Osteoblast (primary cell): Measurements from ENCODE around the gene SLMAP. TPM values are rescaled to one million over a fixed set of nuclear protein-coding genes. Genes with fewer than 3 reads are reported as not detected.

Experiments
- DNase-seq: peaks from one replicate; pipeline ENCODE4 v3.0.0; 2011; ENCODE audit warnings: low spot score, mixed read lengths; ENCODE audit not compliant: insufficient read length; ENCODE audit errors: missing footprints
- H2AFZ ChIP-seq: 2 replicates; pipeline ENCODE4 v1.6.0; 2011; ENCODE audit warnings: mild to moderate bottlenecking, low read length
- H3K27ac ChIP-seq: 2 replicates; pipeline ENCODE4 v1.5.1; 2011; ENCODE audit warnings: mild to moderate bottlenecking, low read depth, low read length, moderate library complexity
- H3K27me3 ChIP-seq: 2 replicates; pipeline ENCODE4 v1.6.0; 2012; ENCODE audit warnings: mild to moderate bottlenecking, control low read depth, inconsistent platforms, low read length, moderate library complexity; ENCODE audit not compliant: insufficient read depth
- H3K36me3 ChIP-seq: 2 replicates; pipeline ENCODE4 v1.5.1; 2011; ENCODE audit warnings: mild to moderate bottlenecking, low read length, control low read depth, moderate library complexity; ENCODE audit not compliant: insufficient read depth
- H3K4me1 ChIP-seq: 2 replicates; pipeline ENCODE4 v1.5.1; 2011; ENCODE audit warnings: mild to moderate bottlenecking, low read length, control low read depth, moderate library complexity; ENCODE audit not compliant: insufficient read depth
- H3K4me2 ChIP-seq: 2 replicates; pipeline ENCODE4 v1.6.0; 2011; ENCODE audit warnings: mild to moderate bottlenecking, low read length; ENCODE audit not compliant: insufficient read depth
- H3K4me3 ChIP-seq: fragments of 200-600 bp; sonication (generic); 3 replicates; pipeline ENCODE4 v1.5.1; 2012; ENCODE audit warnings: mild to moderate bottlenecking, low read length, inconsistent platforms; ENCODE audit not compliant: insufficient read depth
- H3K79me2 ChIP-seq: 2 replicates; pipeline ENCODE4 v1.6.0; 2012; ENCODE audit warnings: mild to moderate bottlenecking, low read length, control low read depth, inconsistent platforms; ENCODE audit not compliant: insufficient read depth
- H3K9me3 ChIP-seq: 2 replicates; pipeline ENCODE4 v1.5.1; 2011; ENCODE audit warnings: low read depth, low read length, control low read depth
- H4K20me1 ChIP-seq: 2 replicates; pipeline ENCODE4 v1.6.0; 2012; ENCODE audit warnings: mild to moderate bottlenecking, low read length, control low read depth; ENCODE audit not compliant: insufficient read depth
- total RNA-seq: library from RNA; depleted of rRNA; stranded (reverse); fragments of >200 nt; gene quantifications from 2 replicates; pipeline ENCODE4 v1.2.3, GENCODE V29; 2012
- TF ChIP-seq, protein P1 (sequence below): IDR thresholded peaks from 2 replicates; pipeline ENCODE4 v1.5.1; 2011; ENCODE audit warnings: mild to moderate bottlenecking, low read depth, low read length, moderate library complexity; ENCODE audit errors: extremely low read depth

SLMAP gene
- total RNA-seq, 1 donor = 50.7 TPM

DNA sequence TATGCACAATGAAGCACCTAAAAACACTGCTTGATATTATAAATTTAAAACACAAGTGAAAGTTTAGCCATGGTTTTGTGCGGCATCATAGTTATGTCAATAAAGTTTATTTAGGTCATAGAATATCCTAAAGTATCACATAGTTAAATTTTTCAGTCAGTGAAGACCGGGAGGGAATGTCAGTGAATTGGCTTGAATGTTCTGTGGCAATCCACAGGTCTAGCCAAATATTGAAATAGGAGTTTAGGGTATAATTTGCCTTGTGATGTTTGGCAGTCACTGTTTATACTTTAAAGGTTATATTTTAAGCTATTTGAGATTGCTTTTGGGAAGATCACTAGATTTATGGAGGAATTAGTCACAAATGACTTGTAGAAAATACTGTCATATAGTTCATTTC lies 172.4 kb downstream of the SLMAP start:
- H2AFZ ChIP-seq = no peak overlapping the region
- H3K4me3 ChIP-seq = no peak overlapping the region
- no peak for DNase-seq
- peak overlapping the region; percentile 27 for H3K27ac ChIP-seq
- no peaks in the 10 kb centered on the region for H3K27me3 ChIP-seq
- peaks cover 8% of the 10 kb centered on the region for H3K36me3 ChIP-seq
- no peaks in the 10 kb centered on the region for H3K79me2 ChIP-seq
- H3K4me1 ChIP-seq = peaks cover 16% of the 10 kb centered on the region
- H3K4me2 ChIP-seq = peak overlapping the region; percentile 59
- H4K20me1 ChIP-seq = no peaks in the 10 kb centered on the region
- no peaks in the 10 kb centered on the region for H3K9me3 ChIP-seq
- TF ChIP-seq, protein P1, sequence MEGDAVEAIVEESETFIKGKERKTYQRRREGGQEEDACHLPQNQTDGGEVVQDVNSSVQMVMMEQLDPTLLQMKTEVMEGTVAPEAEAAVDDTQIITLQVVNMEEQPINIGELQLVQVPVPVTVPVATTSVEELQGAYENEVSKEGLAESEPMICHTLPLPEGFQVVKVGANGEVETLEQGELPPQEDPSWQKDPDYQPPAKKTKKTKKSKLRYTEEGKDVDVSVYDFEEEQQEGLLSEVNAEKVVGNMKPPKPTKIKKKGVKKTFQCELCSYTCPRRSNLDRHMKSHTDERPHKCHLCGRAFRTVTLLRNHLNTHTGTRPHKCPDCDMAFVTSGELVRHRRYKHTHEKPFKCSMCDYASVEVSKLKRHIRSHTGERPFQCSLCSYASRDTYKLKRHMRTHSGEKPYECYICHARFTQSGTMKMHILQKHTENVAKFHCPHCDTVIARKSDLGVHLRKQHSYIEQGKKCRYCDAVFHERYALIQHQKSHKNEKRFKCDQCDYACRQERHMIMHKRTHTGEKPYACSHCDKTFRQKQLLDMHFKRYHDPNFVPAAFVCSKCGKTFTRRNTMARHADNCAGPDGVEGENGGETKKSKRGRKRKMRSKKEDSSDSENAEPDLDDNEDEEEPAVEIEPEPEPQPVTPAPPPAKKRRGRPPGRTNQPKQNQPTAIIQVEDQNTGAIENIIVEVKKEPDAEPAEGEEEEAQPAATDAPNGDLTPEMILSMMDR = no peak

GRCh38 chr3:57929988-57930387 lies 173.9 kb downstream of the SLMAP start:
- no peak overlapping the region for H3K27ac ChIP-seq
- H3K9me3 ChIP-seq = no peaks in the 10 kb centered on the region
- H4K20me1 ChIP-seq = no peaks in the 10 kb centered on the region
- no peaks in the 10 kb centered on the region for H3K79me2 ChIP-seq
- H3K4me3 ChIP-seq = no peak overlapping the region
- DNase-seq = no peak
- peaks cover 8% of the 10 kb centered on the region for H3K36me3 ChIP-seq
- peaks cover 16% of the 10 kb centered on the region for H3K4me1 ChIP-seq
- TF ChIP-seq, protein P1 = no peak
- no peak overlapping the region for H2AFZ ChIP-seq
- no peaks in the 10 kb centered on the region for H3K27me3 ChIP-seq
- no peak overlapping the region for H3K4me2 ChIP-seq

DNA sequence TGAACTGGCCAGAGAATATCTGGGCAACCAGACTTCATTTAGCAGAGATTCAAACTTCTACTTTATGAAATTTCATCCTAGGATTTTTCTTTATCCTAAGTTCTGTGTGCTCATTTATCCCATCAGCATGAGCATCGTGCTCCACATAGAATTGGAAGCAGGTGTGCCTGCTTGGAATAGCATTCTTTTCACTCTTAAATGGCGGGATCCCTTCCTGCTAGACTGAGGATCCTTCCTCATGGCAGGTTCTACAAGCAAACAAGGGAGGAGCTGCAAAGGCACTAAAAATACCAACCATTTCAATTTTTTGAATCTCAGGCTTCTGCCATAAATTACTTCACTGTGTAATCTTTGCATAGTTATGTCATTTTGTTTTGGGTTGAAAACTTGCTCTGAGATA lies 177.5 kb downstream of the SLMAP start:
- H2AFZ ChIP-seq = no peak overlapping the region
- H3K9me3 ChIP-seq = no peaks in the 10 kb centered on the region
- TF ChIP-seq, protein P1 = no peak
- H4K20me1 ChIP-seq = no peaks in the 10 kb centered on the region
- H3K36me3 ChIP-seq = peaks cover 8% of the 10 kb centered on the region
- peaks cover 5% of the 10 kb centered on the region for H3K4me1 ChIP-seq
- DNase-seq = peak; percentile 71
- H3K79me2 ChIP-seq = no peaks in the 10 kb centered on the region
- no peaks in the 10 kb centered on the region for H3K27me3 ChIP-seq
- no peak overlapping the region for H3K4me2 ChIP-seq
- no peak overlapping the region for H3K4me3 ChIP-seq
- no peak overlapping the region for H3K27ac ChIP-seq

DNA sequence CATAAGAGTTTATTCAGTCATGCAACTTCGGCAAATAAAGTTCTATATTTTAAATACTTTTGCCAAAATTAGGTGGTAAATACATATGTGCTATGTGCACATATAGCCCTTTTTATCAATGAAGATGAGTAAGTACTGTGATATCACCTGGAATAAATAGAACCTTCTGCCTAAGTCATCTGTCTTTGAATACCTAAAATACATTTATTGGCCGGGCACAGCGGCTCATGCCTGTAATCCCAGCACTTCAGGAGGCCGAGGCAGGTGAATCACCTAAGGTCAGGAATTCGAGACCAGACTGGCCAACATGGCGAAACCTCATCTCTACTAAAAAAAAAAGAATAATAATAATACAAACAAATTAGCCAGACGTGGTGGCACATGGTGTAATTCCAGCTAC lies 178.3 kb downstream of the SLMAP start:
- peaks cover 8% of the 10 kb centered on the region for H3K36me3 ChIP-seq
- H3K79me2 ChIP-seq = no peaks in the 10 kb centered on the region
- H3K27me3 ChIP-seq = no peaks in the 10 kb centered on the region
- DNase-seq = no peak
- H3K4me2 ChIP-seq = no peak overlapping the region
- no peak overlapping the region for H3K27ac ChIP-seq
- H3K9me3 ChIP-seq = no peaks in the 10 kb centered on the region
- no peaks in the 10 kb centered on the region for H3K4me1 ChIP-seq
- no peaks in the 10 kb centered on the region for H4K20me1 ChIP-seq
- no peak overlapping the region for H2AFZ ChIP-seq
- no peak overlapping the region for H3K4me3 ChIP-seq
- TF ChIP-seq, protein P1 = no peak
